HEK293T (cell line): ENCODE data around the gene YAE1.

Source experiments
- CTCF ChIA-PET: fragments of 350-600 bp; formaldehyde crosslinking; extraction: SDS; loops from one replicate; lab custom pipeline; 2021; ENCODE audit warnings: antibody characterized with exemption, inconsistent platforms; lab: Yijun Ruan, JAX
- POLR2A ChIA-PET: fragments of 350-600 bp; formaldehyde crosslinking; extraction: SDS; loops from one replicate; lab custom pipeline; 2020; ENCODE audit warnings: antibody characterized with exemption, inconsistent platforms; lab: Yijun Ruan, JAX
- DNase-seq: peaks from one replicate; pipeline ENCODE4 v3.0.0; 2012; ENCODE audit warnings: mixed read lengths; ENCODE audit errors: extremely low spot score
- ARNT ChIP-seq: fragments of 450-650 bp; IDR thresholded peaks from 2 replicates; pipeline ENCODE4 v1.6.1; 2017; ENCODE audit warnings: mild to moderate bottlenecking
- BHLHE40 ChIP-seq: fragments of 450-650 bp; IDR thresholded peaks from 2 replicates; pipeline ENCODE4 v1.6.1; 2016; ENCODE audit warnings: mild to moderate bottlenecking, moderate library complexity, borderline replicate concordance
- CTBP1 ChIP-seq: fragments of 450-650 bp; IDR thresholded peaks from 2 replicates; pipeline ENCODE4 v1.6.1; 2016; ENCODE audit warnings: borderline replicate concordance
- ELF4 ChIP-seq: fragments of 450-650 bp; IDR thresholded peaks from 2 replicates; pipeline ENCODE4 v1.6.1; 2017; ENCODE audit warnings: antibody characterized with exemption
- FOXA1 ChIP-seq: fragments of 450-650 bp; IDR thresholded peaks from 2 replicates; pipeline ENCODE4 v1.6.1; 2016; ENCODE audit warnings: mild to moderate bottlenecking
- FOXK2 ChIP-seq: fragments of 450-650 bp; IDR thresholded peaks from 2 replicates; pipeline ENCODE4 v1.6.1; 2016; ENCODE audit warnings: mild to moderate bottlenecking
- FOXM1 ChIP-seq: fragments of 450-650 bp; IDR thresholded peaks from 2 replicates; pipeline ENCODE4 v1.6.1; 2017; ENCODE audit warnings: mild to moderate bottlenecking, borderline replicate concordance
- HDGF ChIP-seq: fragments of 450-650 bp; IDR thresholded peaks from 2 replicates; pipeline ENCODE4 v1.6.1; 2017; ENCODE audit warnings: antibody characterized with exemption, borderline replicate concordance
- L3MBTL2 ChIP-seq: fragments of 450-650 bp; conservative IDR thresholded peaks from 2 replicates; pipeline ENCODE4 v1.6.1; 2016; ENCODE audit warnings: mild to moderate bottlenecking
- LEF1 ChIP-seq: fragments of 450-650 bp; IDR thresholded peaks from 2 replicates; pipeline ENCODE4 v1.6.1; 2017; ENCODE audit warnings: mild to moderate bottlenecking, borderline replicate concordance
- NFRKB ChIP-seq: fragments of 450-650 bp; IDR thresholded peaks from 2 replicates; pipeline ENCODE4 v1.6.1; 2016; ENCODE audit warnings: mild to moderate bottlenecking, moderate library complexity
- SP1 ChIP-seq: fragments of 450-650 bp; IDR thresholded peaks from 2 replicates; pipeline ENCODE4 v1.6.1; 2017
- SUZ12 ChIP-seq: fragments of 450-650 bp; IDR thresholded peaks from 2 replicates; pipeline ENCODE4 v1.6.1; 2016; ENCODE audit warnings: mild to moderate bottlenecking
- TARDBP ChIP-seq: fragments of 450-650 bp; IDR thresholded peaks from 2 replicates; pipeline ENCODE4 v1.6.1; 2016
- ZNF384 ChIP-seq: fragments of 450-650 bp; IDR thresholded peaks from 2 replicates; pipeline ENCODE4 v1.6.1; 2016
- TF ChIP-seq, protein P1 (sequence below): fragments of 450-650 bp; IDR thresholded peaks from 2 replicates; pipeline ENCODE4 v1.6.1; 2016

Gene YAE1

DNA sequence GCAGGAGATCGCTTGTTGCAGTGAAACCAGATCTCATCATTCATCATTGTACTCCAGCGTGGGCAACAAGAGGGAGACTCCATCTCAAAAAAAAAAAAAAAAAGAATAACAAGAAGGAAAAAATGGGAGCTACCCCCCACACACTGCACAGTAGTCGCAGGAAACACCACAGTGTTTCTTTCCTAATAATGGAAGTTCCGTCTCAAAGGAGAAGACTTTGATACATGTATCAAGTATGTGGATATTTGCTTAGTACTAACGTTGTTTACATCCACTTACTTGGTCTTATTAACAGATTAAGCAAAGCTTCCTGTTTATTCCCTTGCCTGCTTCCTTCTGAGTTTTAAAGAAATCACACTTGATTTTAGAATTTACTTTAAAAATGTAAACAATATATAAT, 22.2 kb downstream of the YAE1 start:
- CTCF ChIA-PET, result interaction anchor here (0.5 to 2.5 kb wide), 5 partner anchors 8 to 610 kb away, joined by 3 to 9 read pairs (median 4); no protein-coding TSS in a partner anchor

DNA sequence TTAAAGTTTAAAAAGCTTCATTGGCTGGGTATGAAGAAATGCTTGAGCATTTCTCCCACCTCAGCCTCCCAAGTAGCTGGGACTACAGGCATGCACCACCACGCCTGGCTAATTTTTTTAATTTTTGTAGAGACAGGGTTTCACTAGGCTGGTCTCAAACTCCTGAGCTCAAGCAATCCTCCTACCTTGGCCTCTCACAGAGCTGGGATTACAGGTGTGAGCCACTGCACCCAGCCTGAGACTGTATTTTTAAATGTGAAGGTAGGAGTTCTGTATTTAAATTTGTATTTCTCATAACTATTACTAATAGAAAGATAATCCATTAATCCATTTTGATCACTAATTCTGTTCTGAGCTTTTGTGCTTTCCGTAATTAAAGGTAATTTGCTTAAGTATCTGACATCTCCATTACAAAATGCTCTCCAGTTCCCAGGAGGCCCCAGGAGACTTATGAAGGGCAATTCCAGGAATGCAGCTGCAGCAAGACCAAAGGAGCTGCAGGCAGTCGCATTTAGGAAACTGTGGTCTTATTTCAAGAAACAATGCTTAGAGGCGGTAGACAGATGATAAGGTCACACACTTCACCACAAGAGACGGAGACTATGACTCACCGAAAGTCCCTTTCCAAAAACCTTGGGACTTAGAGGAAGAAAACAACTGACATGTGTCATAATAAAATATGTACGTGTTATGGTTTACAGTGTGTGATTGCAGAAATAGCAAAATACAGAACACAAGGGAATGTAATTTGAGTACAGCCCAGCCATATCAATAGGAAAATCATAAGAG, 23.3 kb downstream of the YAE1 start:
- peak; percentile 48 for DNase-seq
- CTCF ChIA-PET, result interaction anchor here (1.9 to 2.5 kb wide), 2 partner anchors 9 to 153 kb away, joined by 7 to 9 read pairs; no protein-coding TSS in a partner anchor
- POLR2A ChIA-PET, result interaction anchor here (2.9 kb wide), 1 partner anchor 34 kb away, joined by 14 read pairs; the partner anchor contains the start of gene RALA
- TF ChIP-seq, protein P1, sequence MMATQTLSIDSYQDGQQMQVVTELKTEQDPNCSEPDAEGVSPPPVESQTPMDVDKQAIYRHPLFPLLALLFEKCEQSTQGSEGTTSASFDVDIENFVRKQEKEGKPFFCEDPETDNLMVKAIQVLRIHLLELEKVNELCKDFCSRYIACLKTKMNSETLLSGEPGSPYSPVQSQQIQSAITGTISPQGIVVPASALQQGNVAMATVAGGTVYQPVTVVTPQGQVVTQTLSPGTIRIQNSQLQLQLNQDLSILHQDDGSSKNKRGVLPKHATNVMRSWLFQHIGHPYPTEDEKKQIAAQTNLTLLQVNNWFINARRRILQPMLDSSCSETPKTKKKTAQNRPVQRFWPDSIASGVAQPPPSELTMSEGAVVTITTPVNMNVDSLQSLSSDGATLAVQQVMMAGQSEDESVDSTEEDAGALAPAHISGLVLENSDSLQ, result peak; percentile 71
- TF ChIP-seq FOXA1 (no peak), CTBP1 (peak; percentile 41; the same call in 1 of the 2 replicates)

More for the DNA sequence above, 22.2 kb downstream of the YAE1 start:
- POLR2A ChIA-PET, result interaction anchor here (2.9 kb wide), 1 partner anchor 35 kb away, joined by 14 read pairs; the partner anchor contains the start of gene RALA
- no peak for TF ChIP-seq ARNT
- 0 out of 2 replicates have a peak, but pooled peaks have one; percentile 39 for TF ChIP-seq ZNF384
- TF ChIP-seq FOXM1, result no peak
- TF ChIP-seq TARDBP, result no peak
- TF ChIP-seq FOXK2, result no peak
- no peak for TF ChIP-seq SP1
- TF ChIP-seq L3MBTL2, result no peak
- TF ChIP-seq NFRKB, result no peak
- DNase-seq, result no peak

DNA sequence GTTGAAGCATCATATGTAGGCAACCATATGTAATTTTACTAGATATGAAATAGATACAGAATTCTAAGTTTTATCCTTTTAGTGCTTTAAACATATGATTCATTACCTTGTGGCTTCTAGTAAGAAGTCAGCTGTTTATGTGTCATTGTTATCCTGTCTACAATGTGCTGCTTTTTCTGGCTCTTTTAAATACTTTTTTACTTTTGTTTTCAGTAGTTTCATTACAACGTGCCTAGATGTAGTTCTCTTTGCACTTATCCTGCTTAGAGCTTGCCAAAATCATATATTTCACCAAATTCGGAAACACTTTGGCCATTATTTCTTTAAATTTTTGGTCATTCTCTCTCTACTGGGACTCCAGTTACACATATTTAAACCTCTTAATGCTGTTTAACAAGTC, 26.4 kb downstream of the YAE1 start:
- no peak for DNase-seq
- TF ChIP-seq FOXM1 (no peak), SP1 (no peak), ARNT (no peak), ELF4 (no peak), L3MBTL2 (no peak), TARDBP (no peak), BHLHE40 (no peak), FOXK2 (no peak), ZNF384 (no peak), FOXA1 (no peak), SUZ12 (no peak), NFRKB (no peak), LEF1 (no peak), CTBP1 (no peak), HDGF (no peak)
- TF ChIP-seq, protein P1, result no peak
- ChIA-PET POLR2A (no interaction called here), CTCF (no interaction called here)

DNA sequence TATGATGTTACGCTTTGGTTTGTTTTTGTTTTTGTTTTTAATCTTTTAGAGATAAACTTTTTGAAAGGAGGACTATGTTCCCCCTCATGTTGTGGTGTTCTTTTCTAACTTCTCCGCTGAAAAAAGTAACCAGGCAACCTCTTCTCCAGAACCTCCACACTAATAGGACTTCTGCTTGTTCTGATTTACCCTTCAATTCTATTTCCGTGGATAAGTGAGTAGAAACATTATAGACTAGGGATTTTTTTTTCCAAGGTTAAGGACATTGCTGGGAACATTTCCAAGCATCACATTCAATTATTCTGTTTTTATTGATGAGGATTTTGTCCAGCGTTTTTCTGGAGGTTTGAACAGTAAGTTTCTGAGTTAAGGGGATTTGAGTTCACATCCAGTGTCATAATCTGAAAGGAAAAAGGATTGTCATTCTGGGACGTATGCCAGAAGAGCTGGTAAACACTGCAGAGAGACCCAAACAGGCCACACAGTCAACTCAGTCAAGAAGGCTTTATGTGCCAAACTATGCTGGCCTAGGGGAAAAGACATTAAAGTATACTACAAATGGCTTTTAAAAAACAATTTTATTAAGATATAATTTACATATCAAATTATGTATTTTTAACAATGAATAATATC, 28.9 kb downstream of the YAE1 start:
- POLR2A ChIA-PET, result interaction anchor here (0.8 kb wide), 1 partner anchor 28 kb away, joined by 3 read pairs; the partner anchor contains the start of gene RALA
- DNase-seq, result no peak
- no peak for TF ChIP-seq FOXM1
- TF ChIP-seq, protein P1, result no peak
- TF ChIP-seq L3MBTL2, result no peak
- TF ChIP-seq FOXA1, result no peak
- CTCF ChIA-PET, result interaction anchor here (0.6 kb wide), 1 partner anchor 14 kb away, joined by 3 read pairs; no protein-coding TSS in a partner anchor

DNA sequence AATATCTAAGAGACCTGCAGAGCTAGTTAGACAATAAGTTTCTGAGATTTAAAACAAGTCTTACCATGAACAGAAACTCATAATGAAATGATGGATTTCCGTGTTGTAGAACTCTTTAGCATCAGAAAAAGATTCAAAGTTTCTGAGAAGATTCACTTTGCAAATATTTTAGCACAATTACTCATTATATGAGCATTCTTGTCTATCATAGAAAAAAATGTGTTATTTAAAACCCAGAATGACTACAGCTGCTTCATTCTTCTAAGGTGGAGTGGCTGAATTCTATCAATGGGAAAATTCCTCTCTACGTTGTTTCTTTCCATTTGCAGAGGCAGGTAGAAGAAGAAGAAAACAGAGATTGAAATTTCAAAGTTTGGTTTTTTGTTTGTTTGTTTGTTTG, 36.1 kb downstream of the YAE1 start:
- ChIA-PET CTCF (no interaction called here), POLR2A (no interaction called here)
- TF ChIP-seq L3MBTL2 (no peak), FOXA1 (no peak), FOXM1 (no peak), FOXK2 (no peak), ARNT (no peak), ELF4 (no peak), HDGF (no peak), SP1 (no peak), CTBP1 (no peak), LEF1 (no peak), BHLHE40 (no peak), SUZ12 (no peak), NFRKB (no peak), ZNF384 (no peak), TARDBP (no peak)
- TF ChIP-seq, protein P1, result no peak
- no peak for DNase-seq
